NCI-H187 (cell line): Measurements from ENCODE around the gene UBE2H.
A peak's percentile ranks its signal among the peaks of the same experiment; 100 is the strongest.
"Not testable (repeated sequence)": the region's sequence is repeated elsewhere in the genome, so short reads cannot be mapped to it uniquely, and the experiment has no call there.

Source experiments
- DNase-seq, 2 experiments: peaks; one replicate each; lab custom pipeline; 2025; lab: John Stamatoyannopoulos, UW

UBE2H gene

GRCh38 chr7:129952653-129953560 lies at the start of gene UBE2H:
Gene UBE2H, minus strand, starts transcription at chr7:129952960. Its CDS starts 405 bp downstream, at chr7:129952555.
- peak; percentile 76 to 80 for DNase-seq

DNA sequence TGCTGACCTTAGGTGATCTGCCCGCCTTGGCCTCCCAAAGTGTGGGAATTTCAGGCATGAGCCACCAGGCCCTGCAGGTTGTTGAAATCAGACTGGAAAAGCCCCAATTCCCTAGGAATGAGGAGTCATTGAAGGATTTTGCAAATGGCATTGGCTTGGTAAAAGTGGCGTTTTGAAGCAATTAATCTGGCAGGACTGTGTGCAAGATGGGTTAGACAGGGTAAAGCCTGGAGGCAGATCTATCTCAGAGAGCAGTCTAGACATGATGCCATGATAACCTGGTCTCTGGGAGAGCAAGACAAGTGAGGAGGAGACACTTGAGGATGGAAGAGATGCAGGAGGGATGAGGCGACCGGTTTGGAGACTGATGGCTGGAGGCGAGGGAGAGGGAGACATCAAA lies 45.7 kb upstream of the UBE2H start:
- DNase-seq, result no peak

GRCh38 chr7:129997285-129997684 lies 44.5 kb upstream of the UBE2H start:
- DNase-seq, result no peak

- no peak for DNase-seq
Observed at GRCh38 chr7:129993275-129993674, 40.5 kb upstream of the UBE2H start.

DNA sequence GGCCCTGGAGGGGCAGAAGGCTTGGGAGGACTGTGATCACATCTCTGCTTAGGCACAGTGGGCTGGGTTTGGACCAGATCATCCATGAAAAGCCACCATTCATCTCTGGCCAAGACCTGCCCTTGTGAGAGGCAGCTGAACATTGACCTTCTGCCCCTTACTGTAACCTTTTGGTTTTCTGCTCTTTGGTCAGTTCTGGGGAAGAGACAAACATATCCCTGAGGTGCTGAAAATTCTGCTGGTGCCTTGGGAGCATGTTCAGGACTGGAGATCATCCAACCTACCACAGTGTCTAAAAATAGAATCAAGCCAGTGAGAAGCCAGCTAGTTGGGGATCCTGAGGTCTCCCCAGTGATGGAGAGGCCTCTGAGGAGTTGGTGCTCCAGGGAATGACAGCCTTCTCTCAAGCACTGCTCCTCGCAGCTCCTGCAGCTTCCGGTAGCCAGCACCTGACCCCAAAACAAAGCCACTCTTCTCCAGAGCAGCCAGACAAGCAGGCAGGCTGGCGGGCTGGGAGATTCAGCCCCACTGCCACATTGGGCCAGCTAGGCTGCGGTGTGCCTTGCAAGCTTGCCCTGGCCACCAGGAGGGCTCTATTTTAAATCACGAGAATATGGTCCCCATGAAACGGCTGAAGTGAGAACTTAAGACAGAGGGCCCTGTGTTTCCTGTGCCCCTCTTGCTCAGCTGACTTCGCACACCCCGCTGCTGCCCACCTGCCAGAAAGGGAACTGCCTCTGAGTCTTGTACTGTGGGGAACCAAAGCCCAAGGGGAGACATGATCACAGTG lies 37.8 kb upstream of the UBE2H start:
- no peak for DNase-seq

DNA sequence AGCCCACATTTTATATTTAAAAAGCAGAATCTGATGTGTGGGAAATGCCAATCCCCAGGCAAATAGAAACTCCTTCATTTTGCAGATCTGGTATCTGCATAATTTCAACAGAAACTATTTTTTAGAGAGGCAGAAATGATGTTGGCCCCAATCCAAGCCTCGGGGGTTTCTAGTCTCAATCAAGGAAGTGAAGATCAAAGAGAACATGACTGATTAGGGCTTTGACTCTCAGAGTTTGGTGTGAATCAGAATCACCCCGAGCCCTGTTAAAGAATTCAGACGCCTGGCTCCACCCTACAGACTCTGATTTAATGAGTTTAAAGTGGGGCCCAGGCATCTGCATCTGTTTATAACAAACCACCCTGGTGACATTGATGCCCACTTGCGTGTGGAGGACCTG lies 36.7 kb upstream of the UBE2H start:
- no peak for DNase-seq

- DNase-seq, result no peak
Observed at GRCh38 chr7:129986600-129986999, 33.8 kb upstream of the UBE2H start.

GRCh38 chr7:129980667-129981066 lies 27.9 kb upstream of the UBE2H start:
- no peak for DNase-seq

DNA sequence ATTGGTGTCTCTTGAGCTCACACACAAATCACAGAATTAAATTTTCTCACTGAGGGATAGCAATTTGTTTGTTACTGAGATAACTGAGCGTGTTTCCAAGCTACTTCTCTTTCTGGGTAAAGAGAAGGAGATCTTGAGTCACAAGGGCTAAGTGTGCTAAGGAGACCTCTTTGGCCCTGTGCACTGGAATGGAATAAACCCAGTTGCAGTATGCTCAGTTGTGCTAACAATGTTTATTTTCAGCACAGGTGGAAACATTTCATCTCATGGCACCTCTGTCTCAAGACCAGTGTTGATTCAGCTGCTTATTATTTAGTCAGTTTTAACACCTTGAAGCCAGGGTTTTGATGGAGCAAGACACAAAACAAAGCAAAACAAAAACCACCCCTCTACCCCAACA lies 22.5 kb upstream of the UBE2H start:
- no peak for DNase-seq

DNA sequence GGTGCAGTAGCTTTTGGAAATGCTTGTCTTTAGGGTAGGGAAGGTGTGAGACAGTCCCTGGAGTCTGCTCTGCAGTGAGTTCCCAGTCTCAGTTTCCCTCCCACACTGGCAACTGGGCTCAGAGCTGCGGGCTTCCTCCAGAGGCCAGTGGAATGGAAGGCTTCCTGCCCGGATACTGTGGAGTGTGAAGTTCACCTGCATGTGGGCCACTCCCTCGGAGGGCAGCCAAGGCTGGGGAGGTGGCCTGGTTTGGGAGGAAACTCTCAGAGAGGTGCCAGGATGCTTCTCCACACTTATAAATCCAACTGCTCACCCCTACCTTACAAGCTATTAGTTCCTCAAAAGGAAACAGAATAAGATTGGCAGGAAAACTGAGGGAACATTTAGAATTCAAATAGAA lies 18.1 kb upstream of the UBE2H start:
- DNase-seq, result no peak

DNA sequence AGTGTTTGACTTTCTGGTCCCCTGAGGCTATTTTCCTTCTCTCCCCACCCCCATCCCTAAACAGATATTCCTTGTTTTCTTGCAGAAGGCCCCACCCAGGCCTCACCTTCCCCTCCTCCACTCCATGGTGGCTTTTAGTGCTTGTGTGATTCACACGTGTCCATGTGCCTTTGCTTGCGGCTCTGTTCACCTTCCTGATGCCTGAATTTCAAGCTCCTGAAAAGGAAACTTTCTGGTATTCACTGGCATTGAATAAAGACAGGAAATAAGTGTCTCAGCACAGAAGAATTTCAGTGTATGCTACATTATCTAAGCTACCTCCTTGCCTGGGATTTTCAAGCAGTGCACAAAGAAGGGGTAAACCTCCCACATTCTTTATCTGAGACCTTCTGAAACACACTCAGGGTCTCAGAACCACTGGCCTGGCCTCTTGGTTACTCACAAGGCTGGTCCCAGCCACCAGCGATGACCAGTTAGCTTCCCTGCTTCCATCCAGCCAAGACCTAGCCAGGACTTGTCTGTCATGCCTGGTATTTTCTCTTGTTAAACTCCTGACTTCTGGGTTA lies 17.2 kb upstream of the UBE2H start:
- DNase-seq, result no peak

GRCh38 chr7:129968592-129969383 lies 16.0 kb upstream of the UBE2H start:
- DNase-seq, result no peak

DNA sequence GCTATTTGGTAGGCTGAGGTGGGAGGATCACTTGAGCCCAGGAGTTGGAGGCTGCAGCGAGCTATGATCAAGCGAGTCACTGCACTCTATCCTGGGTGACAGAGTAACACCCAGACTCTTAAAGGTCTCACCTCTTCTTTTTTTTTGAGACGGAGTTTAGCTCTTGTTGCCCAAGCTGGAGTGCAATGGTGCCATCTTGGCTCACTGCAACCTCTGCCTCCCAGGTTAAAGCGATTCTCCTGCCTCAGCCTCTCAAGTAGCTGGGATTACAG lies 7.4 kb upstream of the UBE2H start:
- DNase-seq, result not testable (repeated sequence)

GRCh38 chr7:129959471-129960203 lies 6.9 kb upstream of the UBE2H start:
- DNase-seq, result no peak

DNA sequence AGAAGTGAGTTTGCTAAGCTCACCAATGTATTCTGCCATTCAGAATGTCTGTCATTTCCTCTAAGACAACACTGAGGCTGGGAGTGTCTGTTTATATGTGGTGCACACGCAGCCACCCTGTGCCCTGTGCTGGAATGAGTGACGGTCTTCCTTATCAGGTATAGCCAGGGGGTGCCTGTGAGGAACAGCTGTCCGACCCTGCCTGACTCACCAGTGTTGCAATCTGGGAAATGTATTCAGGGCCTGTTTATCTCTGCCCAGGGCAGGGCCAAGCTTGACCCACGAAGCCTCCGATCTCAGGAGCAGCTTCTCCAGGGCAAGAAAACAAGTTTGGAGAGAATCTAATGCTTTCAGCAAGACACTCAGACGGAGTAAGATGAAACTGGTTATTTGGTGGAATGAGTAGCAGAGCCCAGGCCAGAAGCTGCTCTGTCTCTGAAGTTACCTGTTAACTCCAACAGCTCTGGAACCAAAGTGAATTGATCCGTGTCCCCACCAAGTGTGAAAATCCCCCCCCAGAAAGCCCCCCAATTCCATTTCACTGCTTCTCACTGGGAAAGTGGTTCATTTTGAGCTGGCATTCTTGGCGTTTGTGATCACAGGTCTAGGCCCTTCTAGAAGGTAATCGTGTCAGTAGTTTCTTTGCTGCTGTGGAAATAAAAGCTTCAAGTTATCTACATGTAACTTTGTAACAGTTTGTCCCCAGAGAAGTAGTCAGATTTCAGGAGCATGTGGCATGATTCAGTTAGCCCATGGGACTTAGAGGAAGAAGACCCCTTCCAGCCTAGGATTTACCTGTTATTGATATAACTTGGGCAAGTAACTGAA lies 6.1 kb upstream of the UBE2H start:
- DNase-seq, result no peak

- DNase-seq, result no peak
Observed at GRCh38 chr7:129955993-129956543, 3.3 kb upstream of the UBE2H start.

- no peak for DNase-seq
Observed at GRCh38 chr7:129952086-129952652, 591 bp downstream of the UBE2H start.

- DNase-seq, result no peak
Observed at GRCh38 chr7:129951226-129952085, 1.3 kb downstream of the UBE2H start.

GRCh38 chr7:129950933-129951225 lies 1.9 kb downstream of the UBE2H start:
- no peak for DNase-seq
